T-helper 2 cell (primary cell): ENCODE data around the gene DENND1B.

Experiments
- DNase-seq, 5 experiments: peaks; one replicate each; pipeline versions ENCODE4 v3.0.0 to v3.0.0-alpha.2; 2012 to 2022

DENND1B gene

DNA sequence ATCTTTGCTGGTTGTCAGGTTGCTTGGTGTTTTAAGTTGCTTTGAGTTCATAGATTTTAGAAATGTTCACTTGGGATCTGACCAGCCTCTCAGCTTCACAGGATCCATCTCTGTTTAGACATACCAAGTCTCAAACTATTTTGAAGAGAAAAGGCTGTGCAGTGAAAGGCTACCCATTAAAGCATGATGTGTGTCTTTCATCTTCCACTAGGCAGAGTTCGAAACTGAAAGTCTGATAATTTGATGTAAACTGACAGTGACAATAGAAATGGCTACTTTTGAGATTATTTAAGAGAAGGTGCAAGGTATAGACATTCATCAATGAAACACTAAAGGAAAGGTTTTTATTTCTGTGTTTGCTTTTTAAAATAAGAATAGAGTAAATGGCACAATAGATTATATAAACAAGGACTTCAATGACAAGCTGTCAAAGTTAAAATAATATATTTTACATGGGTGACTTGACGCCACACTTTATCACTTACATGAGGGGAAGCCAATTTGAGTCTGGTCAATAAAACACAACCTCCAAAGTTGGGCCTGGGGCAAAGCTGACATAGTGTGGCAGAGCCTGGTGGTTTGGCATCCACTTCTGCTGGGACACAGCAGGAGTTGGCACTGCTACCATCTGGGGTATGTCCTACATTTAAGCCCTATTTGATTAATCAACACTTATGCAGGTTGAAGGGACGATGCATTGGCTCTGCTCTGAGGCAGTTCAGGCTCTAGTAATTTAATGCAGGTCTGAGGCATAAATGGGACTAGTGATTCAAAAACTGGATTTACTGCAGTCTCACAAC lies 309.6 kb downstream of the DENND1B start:
- no peak for DNase-seq

DNA sequence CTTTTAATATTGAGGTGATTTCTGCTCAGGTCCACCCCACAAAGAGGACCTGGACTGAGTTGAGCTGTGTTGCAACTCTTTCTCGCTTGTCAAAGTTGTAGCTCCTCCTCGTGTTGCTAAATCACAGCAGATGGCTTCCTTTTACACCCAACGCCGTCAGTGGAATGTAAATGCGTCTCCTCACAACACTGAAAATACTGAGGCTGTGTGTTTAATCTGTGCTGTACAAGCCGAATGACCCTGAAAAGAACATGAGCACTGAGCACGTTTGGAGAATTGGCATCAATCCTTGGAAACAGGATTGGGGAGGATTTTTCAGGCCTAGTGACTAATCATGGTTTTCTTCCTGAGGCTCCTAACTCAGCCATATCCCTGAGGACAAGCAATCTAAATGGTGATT lies 311.2 kb downstream of the DENND1B start:
- no peak for DNase-seq

DNA sequence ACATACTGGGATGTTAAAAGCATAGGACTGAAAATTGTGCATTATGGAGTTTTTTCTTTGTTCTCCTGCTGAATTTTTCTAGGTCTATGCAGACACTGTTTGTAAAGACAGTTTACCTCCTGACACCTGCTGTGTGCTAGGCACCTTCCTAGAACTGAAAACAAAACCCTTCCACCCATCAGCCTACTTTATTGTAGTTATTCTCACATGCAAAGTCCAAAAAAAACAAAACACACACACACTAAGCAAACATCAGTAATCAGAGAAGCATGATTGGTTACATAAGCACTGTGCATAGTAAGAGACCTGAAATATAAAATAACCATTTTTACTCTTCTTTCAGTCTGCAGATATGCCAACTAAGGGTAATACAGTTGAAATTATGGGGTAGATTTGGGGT lies 312.1 kb downstream of the DENND1B start:
- DNase-seq: no peak

DNA sequence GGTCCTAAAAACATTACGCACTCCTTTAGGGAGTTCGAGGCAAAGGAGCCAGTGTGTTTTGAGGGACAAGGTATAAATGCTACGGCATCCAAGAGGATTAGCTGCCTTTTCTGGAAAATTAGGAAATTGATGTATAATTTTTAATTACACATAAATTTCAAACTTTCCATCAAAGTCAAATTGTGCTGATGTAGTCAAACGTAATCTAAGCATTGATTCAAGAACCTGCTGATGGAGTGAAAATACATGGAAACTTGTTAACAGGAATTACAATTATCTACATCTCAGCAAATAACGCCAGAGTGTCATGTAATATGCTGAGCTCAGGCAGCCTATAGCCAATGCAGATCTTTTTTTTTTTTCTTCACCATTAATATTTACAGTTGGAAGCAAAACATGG lies 312.7 kb downstream of the DENND1B start:
- DNase-seq: no peak
